Left forelimb (tissue), 1 donor: Measurements from ENCODE around the gene MIP.
"Not testable (repeated sequence)": the region's sequence is repeated elsewhere in the genome, so short reads cannot be mapped to it uniquely, and the experiment has no call there.

Source experiments
- DNase-seq: peaks from one replicate; pipeline ENCODE4 v3.0.0-alpha.2; 2018; ENCODE audit warnings: low spot score

Gene MIP

GRCh38 chr12:56410768-56411167 lies 43.7 kb downstream of the MIP start:
- no peak for DNase-seq

GRCh38 chr12:56408799-56409417 lies 45.5 kb downstream of the MIP start:
- DNase-seq, result no peak

GRCh38 chr12:56404227-56404626 lies 50.2 kb downstream of the MIP start:
- DNase-seq, result not testable (repeated sequence)

- DNase-seq, result not testable (repeated sequence)
Observed at GRCh38 chr12:56401612-56402011, 52.8 kb downstream of the MIP start.

GRCh38 chr12:56401125-56401524 lies 53.3 kb downstream of the MIP start:
- not testable (repeated sequence) for DNase-seq
